Renal pelvis (tissue), 4 donors: Measurements from ENCODE around the gene SMIM9. TPM values are rescaled to one million over a fixed set of nuclear protein-coding genes. Genes with fewer than 3 reads are reported as not detected.

ENCODE experiments used
- DNase-seq: peaks from one replicate; pipeline ENCODE4 v3.0.0-alpha.2; 2013
- polyA plus RNA-seq, 3 donors: library from polyadenylated mRNA; unstranded; fragments of 120-200 nt; gene quantifications; one replicate each; pipeline ENCODE4 v1.2.1, GENCODE V29; 2013; ENCODE audit not compliant: insufficient read length in 3 of 3

The SMIM9 gene
- polyA plus RNA-seq, 3 donors = not detected

GRCh38 chrX:154784149-154784995 is 50.1 kb downstream of the SMIM9 start:
- DNase-seq = no peak

- DNase-seq = no peak
These were observed 53.5 kb downstream of the SMIM9 start for GRCh38 chrX:154780968-154781367.

GRCh38 chrX:154779261-154779660 is 55.2 kb downstream of the SMIM9 start:
- no peak for DNase-seq

GRCh38 chrX:154776753-154777152 is 57.7 kb downstream of the SMIM9 start:
- no peak for DNase-seq

- no peak for DNase-seq
These were observed 58.8 kb downstream of the SMIM9 start for GRCh38 chrX:154775419-154776349.

- DNase-seq = no peak
These were observed 59.8 kb downstream of the SMIM9 start for GRCh38 chrX:154774622-154775021.

Other genes with a start within 250 kb of the SMIM9 start
- not detected for gene CTAG1A, start 249.5 kb downstream of the SMIM9 start, polyA plus RNA-seq
- not detected for gene CTAG1B, start 215.4 kb downstream of the SMIM9 start, polyA plus RNA-seq
- not detected for gene CTAG2, start 181.1 kb downstream of the SMIM9 start, polyA plus RNA-seq
- 1 to 10 TPM; 2.1 to 2.3 (median 2.2) TPM for gene GAB3, start 83.6 kb downstream of the SMIM9 start, polyA plus RNA-seq
- 10 to 100 TPM; 59.8 to 75.2 (median 60.3) TPM for gene DKC1, start 71.8 kb downstream of the SMIM9 start, polyA plus RNA-seq
- 10 to 100 TPM; 31.6 to 42.2 (median 36.2) TPM for gene MPP1, start 29.2 kb downstream of the SMIM9 start, polyA plus RNA-seq
- 10 to 100 TPM; 11.9 to 23.4 (median 15.5) TPM for gene F8A1, start 51.7 kb upstream of the SMIM9 start, polyA plus RNA-seq
- gene F8, start 188.1 kb upstream of the SMIM9 start, polyA plus RNA-seq = 10 to 100 TPM; 12.0 to 14.2 (median 13.3) TPM
- gene FUNDC2, start 192.2 kb upstream of the SMIM9 start, polyA plus RNA-seq = 100 to 1,000 TPM; 100 to 121 (median 110) TPM
- gene CMC4, start 236.5 kb upstream of the SMIM9 start, polyA plus RNA-seq = 1 to 10 TPM; 7.1 to 9.7 (median 8.0) TPM
- 10 to 100 TPM; 17.9 to 21.2 (median 18.2) TPM for gene MTCP1, start 236.5 kb upstream of the SMIM9 start, polyA plus RNA-seq
- 10 to 100 TPM; 23.8 to 29.5 (median 25.7) TPM for gene BRCC3, start 236.8 kb upstream of the SMIM9 start, polyA plus RNA-seq